IgD-negative memory B cell (primary cell): ENCODE results near the gene OMP. TPM values are rescaled to one million over a fixed set of nuclear protein-coding genes. Genes with fewer than 3 reads are reported as not detected.

ENCODE experiments used
- H3K27ac Mint-ChIP-seq, 3 donors: one replicate each; pipeline ENCODE4 v1.8.0; 2020 to 2022; ENCODE audit warnings: mild to moderate bottlenecking in 3 of 3, mixed read lengths in 3 of 3, moderate library complexity in 1 of 3
- H3K27me3 Mint-ChIP-seq: one replicate; pipeline ENCODE4 v1.8.0; 2021; ENCODE audit warnings: mixed read lengths
- H3K36me3 Mint-ChIP-seq: one replicate; pipeline ENCODE4 v1.8.0; 2020; ENCODE audit warnings: mild to moderate bottlenecking, mixed read lengths
- H3K4me1 Mint-ChIP-seq, 3 donors: one replicate each; pipeline ENCODE4 v1.8.0; 2020 to 2022; ENCODE audit warnings: mixed read lengths in 3 of 3, mild to moderate bottlenecking in 1 of 3
- H3K4me3 Mint-ChIP-seq, 4 donors: one replicate each; pipeline ENCODE4 v1.8.0; 2020 to 2022; ENCODE audit warnings: mild to moderate bottlenecking in 4 of 4, mixed read lengths in 4 of 4, moderate library complexity in 3 of 4
- H3K9me3 Mint-ChIP-seq, 3 donors: one replicate each; pipeline ENCODE4 v1.8.0; 2020 to 2021; ENCODE audit warnings: mixed read lengths in 3 of 3, mild to moderate bottlenecking in 1 of 3
- polyA plus RNA-seq: library from polyadenylated mRNA; unstranded; fragments of 300-500 nt; fragmentation: Illumina TruSeq; gene quantifications from one replicate; pipeline ENCODE4 v1.2.3, GENCODE V29; 2021

The OMP gene
- polyA plus RNA-seq, 1 donor from 2014 or later: not detected

- peaks cover 21% of the 10 kb centered on the region for H3K27me3 Mint-ChIP-seq
These were observed 35.5 kb downstream of the OMP start for GRCh38 chr11:77138106-77138649.

GRCh38 chr11:77139201-77139600 is 36.6 kb downstream of the OMP start:
- Mint-ChIP-seq H3K27ac (peak overlapping the region in 1 of 3 donors; percentile 30), H3K27me3 (peaks cover 20% of the 10 kb centered on the region), H3K4me1 (peaks cover 0 to 5% (median 1%) of the 10 kb centered on the region in 3 donors), H3K4me3 (no peak overlapping the region), H3K36me3 (no peaks in the 10 kb centered on the region), H3K9me3 (no peaks in the 10 kb centered on the region)

More at GRCh38 chr11:77138106-77138649, 35.5 kb downstream of the OMP start:
- no peaks in the 10 kb centered on the region for H3K36me3 Mint-ChIP-seq
- no peak overlapping the region for H3K4me3 Mint-ChIP-seq
- H3K27ac Mint-ChIP-seq: no peak overlapping the region
- peaks cover 0 to 6% (median 0%) of the 10 kb centered on the region in 3 donors for H3K9me3 Mint-ChIP-seq
- H3K4me1 Mint-ChIP-seq: peaks cover 0 to 5% (median 1%) of the 10 kb centered on the region in 3 donors

- no peak overlapping the region for H3K27ac Mint-ChIP-seq
- H3K4me1 Mint-ChIP-seq: peaks cover 0 to 3% (median 1%) of the 10 kb centered on the region in 3 donors
- H3K27me3 Mint-ChIP-seq: peaks cover 20% of the 10 kb centered on the region
- no peak overlapping the region for H3K4me3 Mint-ChIP-seq
- no peaks in the 10 kb centered on the region for H3K9me3 Mint-ChIP-seq
- H3K36me3 Mint-ChIP-seq: no peaks in the 10 kb centered on the region
These were observed 37.7 kb downstream of the OMP start for GRCh38 chr11:77140231-77140851.

GRCh38 chr11:77141034-77141433 is 38.4 kb downstream of the OMP start:
- Mint-ChIP-seq H3K27ac (no peak overlapping the region), H3K9me3 (no peaks in the 10 kb centered on the region), H3K4me3 (no peak overlapping the region), H3K27me3 (peaks cover 20% of the 10 kb centered on the region), H3K4me1 (peaks cover 0 to 3% (median 1%) of the 10 kb centered on the region in 3 donors), H3K36me3 (no peaks in the 10 kb centered on the region)

- no peaks in the 10 kb centered on the region for H3K9me3 Mint-ChIP-seq
- peaks cover 18% of the 10 kb centered on the region for H3K27me3 Mint-ChIP-seq
- no peaks in the 10 kb centered on the region for H3K36me3 Mint-ChIP-seq
- no peak overlapping the region for H3K4me3 Mint-ChIP-seq
- peaks cover 0 to 3% (median 1%) of the 10 kb centered on the region in 3 donors for H3K4me1 Mint-ChIP-seq
- peak overlapping the region in 1 of 3 donors; percentile 18 for H3K27ac Mint-ChIP-seq
These were observed 38.8 kb downstream of the OMP start for GRCh38 chr11:77141475-77141874.

- Mint-ChIP-seq H3K27ac (no peak overlapping the region), H3K27me3 (peaks cover 17% of the 10 kb centered on the region), H3K4me1 (peaks cover 3 to 5% (median 3%) of the 10 kb centered on the region in 3 donors), H3K36me3 (no peaks in the 10 kb centered on the region), H3K9me3 (no peaks in the 10 kb centered on the region), H3K4me3 (no peak overlapping the region)
These were observed 39.7 kb downstream of the OMP start for GRCh38 chr11:77142091-77142975.

GRCh38 chr11:77143405-77144020 is 40.9 kb downstream of the OMP start:
- Mint-ChIP-seq H3K36me3 (no peaks in the 10 kb centered on the region), H3K27ac (no peak overlapping the region), H3K4me3 (no peak overlapping the region), H3K4me1 (peaks cover 4 to 9% (median 5%) of the 10 kb centered on the region in 3 donors), H3K27me3 (peaks cover 22% of the 10 kb centered on the region), H3K9me3 (no peaks in the 10 kb centered on the region)

GRCh38 chr11:77144196-77144856 is 41.7 kb downstream of the OMP start:
- Mint-ChIP-seq H3K4me1 (peaks cover 4 to 7% (median 5%) of the 10 kb centered on the region in 3 donors), H3K27ac (no peak overlapping the region)

GRCh38 chr11:77144857-77145428 is 42.3 kb downstream of the OMP start:
- Mint-ChIP-seq H3K4me3 (peak overlapping the region in 1 of 4 donors; percentile 45), H3K27ac (no peak overlapping the region), H3K9me3 (no peaks in the 10 kb centered on the region), H3K36me3 (no peaks in the 10 kb centered on the region), H3K4me1 (peaks cover 4 to 7% (median 5%) of the 10 kb centered on the region in 3 donors), H3K27me3 (peaks cover 13% of the 10 kb centered on the region)

More at GRCh38 chr11:77144196-77144856, 41.7 kb downstream of the OMP start:
- Mint-ChIP-seq H3K36me3 (no peaks in the 10 kb centered on the region), H3K9me3 (no peaks in the 10 kb centered on the region), H3K4me3 (no peak overlapping the region), H3K27me3 (peaks cover 17% of the 10 kb centered on the region)

GRCh38 chr11:77146261-77147035 is 43.8 kb downstream of the OMP start:
- Mint-ChIP-seq H3K36me3 (no peaks in the 10 kb centered on the region), H3K27me3 (peaks cover 18% of the 10 kb centered on the region), H3K4me1 (peaks cover 4 to 7% (median 5%) of the 10 kb centered on the region in 3 donors), H3K9me3 (no peaks in the 10 kb centered on the region), H3K4me3 (peak overlapping the region in 1 of 4 donors; percentile 75), H3K27ac (peak overlapping the region in 1 of 3 donors; percentile 40)

GRCh38 chr11:77147036-77147315 is 44.3 kb downstream of the OMP start:
- peak overlapping the region in 1 of 4 donors; percentile 76 for H3K4me3 Mint-ChIP-seq
- H3K27ac Mint-ChIP-seq: no peak overlapping the region
- H3K27me3 Mint-ChIP-seq: peaks cover 18% of the 10 kb centered on the region
- no peaks in the 10 kb centered on the region for H3K36me3 Mint-ChIP-seq
- peaks cover 4 to 7% (median 5%) of the 10 kb centered on the region in 3 donors for H3K4me1 Mint-ChIP-seq
- H3K9me3 Mint-ChIP-seq: no peaks in the 10 kb centered on the region

GRCh38 chr11:77147668-77148321 is 45.2 kb downstream of the OMP start:
- Mint-ChIP-seq H3K9me3 (no peaks in the 10 kb centered on the region), H3K36me3 (no peaks in the 10 kb centered on the region), H3K4me1 (peaks cover 4 to 7% (median 5%) of the 10 kb centered on the region in 3 donors), H3K4me3 (peak overlapping the region in 3 of 4 donors; percentile 61 to 85 (median 71)), H3K27me3 (peaks cover 20% of the 10 kb centered on the region), H3K27ac (no peak overlapping the region)

- Mint-ChIP-seq H3K27ac (no peak overlapping the region), H3K4me3 (peak overlapping the region in 2 of 4 donors; percentile 39 to 45), H3K36me3 (no peaks in the 10 kb centered on the region), H3K4me1 (peaks cover 4 to 7% (median 5%) of the 10 kb centered on the region in 3 donors), H3K9me3 (no peaks in the 10 kb centered on the region), H3K27me3 (peaks cover 22% of the 10 kb centered on the region)
These were observed 46.5 kb downstream of the OMP start for GRCh38 chr11:77148963-77149715.
